Measurements from ENCODE around the gene ASIC3.

Gene ASIC3

GRCh38 chr7:151081170-151082101 lies 33.1 kb downstream of the ASIC3 start:
- H3K4me3 Mint-ChIP-seq, result peak overlapping the region; percentile 91
- CTCF ChIA-PET, result no interaction called here

DNA sequence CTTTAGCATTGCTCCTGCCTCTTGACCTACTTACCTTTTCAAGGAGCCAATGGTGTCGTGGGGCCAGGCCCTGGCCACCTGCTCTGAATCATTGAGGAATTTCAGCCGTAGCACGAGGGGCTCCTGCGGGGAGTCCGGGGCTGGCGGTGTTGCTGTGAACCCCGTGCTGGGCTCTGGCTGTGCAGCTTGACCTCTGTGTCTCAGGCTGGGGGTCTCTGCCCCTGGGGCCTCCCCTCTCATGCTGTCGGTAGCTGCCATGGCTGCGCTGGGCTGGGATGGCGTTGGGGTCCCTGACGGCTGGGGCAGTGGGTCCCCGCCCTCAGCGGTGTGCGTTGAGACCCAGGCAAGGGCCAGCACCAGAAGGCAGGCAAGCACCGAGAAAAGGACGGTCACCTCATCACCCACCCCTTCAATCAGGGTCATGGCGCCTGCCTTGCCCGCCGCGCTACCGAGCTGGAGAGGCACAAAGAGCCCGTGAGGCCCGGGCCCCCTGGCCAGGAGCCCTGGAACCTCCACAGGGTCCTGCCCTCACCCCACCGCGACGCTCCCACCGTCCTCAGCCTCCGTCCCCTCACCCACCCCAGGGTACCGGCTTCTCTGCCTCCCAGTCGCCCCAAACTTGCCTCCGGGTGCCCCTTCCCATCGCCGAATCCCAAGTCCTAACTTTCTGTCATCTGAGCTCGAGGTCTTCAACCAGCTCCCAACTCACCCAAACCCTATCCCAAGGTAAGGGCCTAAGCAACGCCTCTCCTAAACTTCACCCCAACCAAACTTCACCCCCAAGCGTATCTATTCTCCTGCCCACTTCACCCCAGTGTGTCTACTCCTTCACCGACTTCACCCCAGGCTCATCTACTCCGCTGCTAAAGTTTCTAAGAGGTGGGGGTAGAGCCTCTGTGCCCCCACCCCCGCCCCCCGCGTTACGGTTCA lies 34.1 kb downstream of the ASIC3 start:
- DNase-seq, result no peak
- H3K27me3 Mint-ChIP-seq, result peaks cover 31% of the 10 kb centered on the region
- H3K27ac Mint-ChIP-seq, result peak overlapping the region; percentile 83
- H3K9me3 Mint-ChIP-seq, result no peaks in the 10 kb centered on the region
- H3K36me3 Mint-ChIP-seq, result peaks cover 13% of the 10 kb centered on the region
- CTCF ChIA-PET, result interaction anchor here (0.8 to 1.1 kb wide), 2 partner anchors 14 to 64 kb away, joined by 3 to 4 read pairs; no protein-coding TSS in a partner anchor
- H3K4me3 Mint-ChIP-seq, result peak overlapping the region; percentile 85
- peaks cover 60% of the 10 kb centered on the region for H3K4me1 Mint-ChIP-seq

More at GRCh38 chr7:151081170-151082101, 33.1 kb downstream of the ASIC3 start:
- H3K27me3 Mint-ChIP-seq, result peaks cover 23% of the 10 kb centered on the region
- peaks cover 56% of the 10 kb centered on the region for H3K4me1 Mint-ChIP-seq
- DNase-seq, result no peak
- H3K36me3 Mint-ChIP-seq, result peaks cover 14% of the 10 kb centered on the region
- H3K27ac Mint-ChIP-seq, result no peak overlapping the region
- no peaks in the 10 kb centered on the region for H3K9me3 Mint-ChIP-seq

GRCh38 chr7:151083071-151083823 lies 34.9 kb downstream of the ASIC3 start, which contains the start of gene TMUB1:
TMUB1 (minus strand) TSS chr7:151083493; CDS start chr7:151082563, 930 bp downstream.
- Mint-ChIP-seq H3K27me3 (peaks cover 39% of the 10 kb centered on the region), H3K27ac (peak within 1 kb of the TSS; percentile 83), H3K4me1 (peaks cover 59% of the 10 kb centered on the region), H3K9me3 (no peaks in the 10 kb centered on the region), H3K4me3 (peak within 1 kb of the TSS; percentile 85), H3K36me3 (peaks cover 10% of the 10 kb centered on the region)
- CTCF ChIA-PET, result interaction anchor here (0.8 to 1.3 kb wide), 3 partner anchors 15 to 65 kb away, joined by 3 to 4 read pairs (median 4); no protein-coding TSS in a partner anchor
- DNase-seq, result peak; percentile 92

DNA sequence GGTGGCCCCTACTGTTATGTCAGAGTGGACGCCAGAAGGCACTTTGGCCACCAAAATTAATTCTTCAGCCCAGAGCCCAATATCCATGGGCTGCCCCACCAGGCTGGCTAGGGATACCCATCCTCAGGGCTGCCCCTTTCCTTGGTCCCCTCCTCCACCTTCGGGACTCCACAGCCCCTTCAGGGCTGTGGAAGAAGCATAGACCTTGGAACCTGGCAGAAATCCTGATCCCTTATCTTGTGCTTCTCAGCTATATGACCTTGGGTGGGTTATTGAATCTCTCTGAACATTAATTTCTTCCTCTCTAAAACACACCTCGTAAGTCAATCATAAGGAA lies 35.5 kb downstream of the ASIC3 start:
- H3K27me3 Mint-ChIP-seq, result peaks cover 44% of the 10 kb centered on the region
- H3K9me3 Mint-ChIP-seq, result no peaks in the 10 kb centered on the region
- peaks cover 57% of the 10 kb centered on the region for H3K4me1 Mint-ChIP-seq
- DNase-seq, result no peak
- CTCF ChIA-PET, result interaction anchor here (1.3 kb wide), 1 partner anchor 65 kb away, joined by 4 read pairs; no protein-coding TSS in a partner anchor
- peak overlapping the region; percentile 85 for H3K4me3 Mint-ChIP-seq
- H3K36me3 Mint-ChIP-seq, result peaks cover 10% of the 10 kb centered on the region
- H3K27ac Mint-ChIP-seq, result peak overlapping the region; percentile 11

GRCh38 chr7:151085329-151085690 lies 37.0 kb downstream of the ASIC3 start:
- peaks cover 6% of the 10 kb centered on the region for H3K36me3 Mint-ChIP-seq
- H3K4me1 Mint-ChIP-seq, result peaks cover 48% of the 10 kb centered on the region
- no peak for DNase-seq
- peaks cover 58% of the 10 kb centered on the region for H3K27me3 Mint-ChIP-seq
- peak overlapping the region; percentile 34 for H3K27ac Mint-ChIP-seq
- CTCF ChIA-PET, result interaction anchor here (1.0 to 1.7 kb wide), 3 partner anchors 10 to 30 kb away, joined by 3 to 4 read pairs (median 4); no protein-coding TSS in a partner anchor
- no peaks in the 10 kb centered on the region for H3K9me3 Mint-ChIP-seq
- H3K4me3 Mint-ChIP-seq, result peak overlapping the region; percentile 82

DNA sequence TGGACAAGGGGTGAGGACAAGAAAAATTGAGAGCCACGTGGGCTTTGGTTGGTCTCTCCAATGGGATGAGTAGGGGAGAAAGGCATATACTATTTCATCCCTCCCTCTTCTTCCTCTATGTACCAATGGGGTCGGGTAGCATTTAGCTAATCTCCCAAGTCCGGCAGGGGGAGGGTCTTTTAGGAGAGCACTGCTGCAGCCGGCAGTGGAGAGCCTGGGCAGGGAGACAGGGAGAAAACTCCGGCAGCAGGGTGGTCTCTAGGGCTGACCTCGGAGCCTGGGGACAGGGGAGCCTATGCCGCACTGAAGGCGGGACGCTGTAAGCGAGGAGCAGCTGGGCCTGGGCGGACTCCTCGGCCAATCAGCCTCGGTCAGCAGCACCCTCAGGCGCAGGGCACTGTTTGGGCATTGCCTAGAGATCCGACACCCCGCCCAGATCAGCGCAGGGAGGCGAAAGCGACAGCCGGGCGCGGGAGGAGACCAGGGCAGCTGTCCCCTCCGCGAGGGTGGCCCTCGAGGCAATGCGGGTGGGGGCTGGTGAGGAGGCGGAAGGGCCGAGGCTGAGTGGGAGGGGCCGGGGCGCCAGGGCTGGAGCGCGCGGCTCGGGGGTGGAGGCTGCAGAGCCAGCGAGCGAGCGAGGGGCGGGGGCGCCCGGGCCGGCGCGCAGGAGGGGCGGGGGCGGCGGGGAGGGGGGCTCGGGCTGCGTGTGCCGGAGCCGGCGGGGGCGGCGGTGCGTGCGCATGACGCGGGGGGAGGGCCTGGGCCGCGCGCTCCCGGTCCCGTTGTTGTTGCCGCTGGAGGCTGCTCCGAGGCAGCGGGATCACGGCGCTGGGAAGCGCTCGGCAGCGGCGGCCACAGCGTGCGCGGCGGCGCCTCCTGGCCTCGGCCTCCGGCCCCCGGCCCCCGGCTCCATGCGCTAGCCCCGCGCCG lies 37.6 kb downstream of the ASIC3 start, which contains the start of gene AGAP3:
Gene AGAP3 (plus strand): TSS at position 785 of the 930 bp plus-strand sequence. CDS start 267 bp downstream, outside the sequence.
- Mint-ChIP-seq H3K36me3 (peaks cover 5% of the 10 kb centered on the region), H3K9me3 (no peaks in the 10 kb centered on the region), H3K4me1 (peaks cover 48% of the 10 kb centered on the region), H3K27ac (peak within 1 kb of the TSS; percentile 83), H3K4me3 (peak within 1 kb of the TSS; percentile 89), H3K27me3 (peaks cover 60% of the 10 kb centered on the region)
- DNase-seq, result peak; percentile 76
- CTCF ChIA-PET, result interaction anchor here (1.2 to 1.7 kb wide), 2 partner anchors 25 to 31 kb away, joined by 4 read pairs; no protein-coding TSS in a partner anchor

- Mint-ChIP-seq H3K27me3 (peaks cover 66% of the 10 kb centered on the region), H3K36me3 (peaks cover 5% of the 10 kb centered on the region), H3K4me1 (peaks cover 43% of the 10 kb centered on the region), H3K27ac (peak overlapping the region; percentile 83), H3K4me3 (peak overlapping the region; percentile 89), H3K9me3 (no peaks in the 10 kb centered on the region)
- DNase-seq, result peak; percentile 53
- CTCF ChIA-PET, result no interaction called here
Measured at GRCh38 chr7:151086802-151087244, 38.5 kb downstream of the ASIC3 start.

GRCh38 chr7:151087245-151088018 lies 39.1 kb downstream of the ASIC3 start:
- Mint-ChIP-seq H3K36me3 (peaks cover 5% of the 10 kb centered on the region), H3K27me3 (peaks cover 66% of the 10 kb centered on the region), H3K4me3 (peak overlapping the region; percentile 89), H3K4me1 (peaks cover 38% of the 10 kb centered on the region), H3K9me3 (no peaks in the 10 kb centered on the region), H3K27ac (no peak overlapping the region)
- DNase-seq, result peak; percentile 48
- CTCF ChIA-PET, result interaction anchor here (0.8 to 1.3 kb wide), 2 partner anchors 19 to 102 kb away, joined by 3 read pairs; no protein-coding TSS in a partner anchor

GRCh38 chr7:151088019-151088855 lies 39.9 kb downstream of the ASIC3 start:
- H3K27me3 Mint-ChIP-seq, result peaks cover 66% of the 10 kb centered on the region
- peak overlapping the region; percentile 13 for H3K4me3 Mint-ChIP-seq
- H3K36me3 Mint-ChIP-seq, result peaks cover 2% of the 10 kb centered on the region
- no peak for DNase-seq
- CTCF ChIA-PET, result interaction anchor here (0.8 to 1.3 kb wide), 2 partner anchors 20 to 102 kb away, joined by 3 read pairs; no protein-coding TSS in a partner anchor
- H3K27ac Mint-ChIP-seq, result no peak overlapping the region
- H3K4me1 Mint-ChIP-seq, result peaks cover 34% of the 10 kb centered on the region
- no peaks in the 10 kb centered on the region for H3K9me3 Mint-ChIP-seq

DNA sequence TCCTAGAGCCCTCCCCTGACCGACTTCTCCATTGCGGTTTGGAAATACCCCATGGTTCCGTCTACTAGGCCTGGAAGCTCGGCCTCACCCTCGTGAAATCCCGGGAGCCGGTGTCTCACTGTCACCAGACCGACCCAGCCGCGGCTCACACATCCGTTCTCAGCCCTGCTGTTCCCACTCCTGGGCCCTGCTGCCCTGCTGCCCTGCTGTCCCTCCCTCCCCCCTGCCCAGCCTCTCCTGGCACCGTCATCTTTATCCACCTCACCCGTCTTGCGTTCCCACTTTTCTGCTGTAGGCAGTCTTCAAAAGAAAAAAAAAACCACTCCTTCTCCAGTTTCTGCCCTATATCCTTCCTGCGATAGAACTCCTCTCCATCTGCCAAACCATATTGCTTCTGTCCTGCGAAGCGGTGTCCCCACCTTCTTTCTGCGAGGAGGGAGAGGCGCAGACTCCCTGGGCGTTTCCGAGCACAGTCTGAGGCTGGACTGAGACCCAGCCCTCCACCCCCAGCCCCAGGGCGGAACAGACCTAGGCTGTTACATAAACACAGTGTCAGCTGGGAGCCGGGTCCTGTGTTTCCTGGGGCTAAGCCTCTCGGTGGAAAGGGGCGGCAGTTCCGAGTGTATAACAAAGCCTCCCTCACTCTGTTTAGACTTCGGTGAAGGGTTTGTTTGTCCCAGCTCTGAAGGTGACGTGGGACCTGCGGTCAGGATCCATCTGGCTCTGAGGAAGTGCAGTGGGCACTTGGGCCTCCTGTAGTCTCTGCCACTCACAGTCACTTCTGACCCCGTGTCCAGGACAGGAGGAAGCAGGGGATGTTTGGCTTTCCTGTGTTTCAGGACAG lies 40.7 kb downstream of the ASIC3 start:
- Mint-ChIP-seq H3K27ac (peak overlapping the region; percentile 1), H3K4me3 (peak overlapping the region; percentile 0), H3K4me1 (peaks cover 28% of the 10 kb centered on the region), H3K36me3 (peaks cover 2% of the 10 kb centered on the region), H3K9me3 (no peaks in the 10 kb centered on the region), H3K27me3 (peaks cover 62% of the 10 kb centered on the region)
- DNase-seq, result no peak
- CTCF ChIA-PET, result interaction anchor here (0.9 to 2.3 kb wide), 6 partner anchors 14 to 126 kb away, joined by 3 to 10 read pairs (median 4); no protein-coding TSS in a partner anchor
